DND-41 (cell line): Measurements from ENCODE around the gene BMP7.

Experiments used
- ATAC-seq: fragments of 200-7000 bp; cut with Tn5 transposase; 3 replicates; pipeline ENCODE4 v1.9.1; 2021; ENCODE audit warnings: low read depth; ENCODE audit not compliant: insufficient read depth
- DNase-seq: peaks from one replicate; pipeline ENCODE4 v3.0.0-alpha.2; 2020
- H2AFZ ChIP-seq: 2 replicates; pipeline ENCODE4 v1.6.0; 2012; ENCODE audit warnings: low read depth, low read length
- H3K27ac ChIP-seq: 2 replicates; pipeline ENCODE4 v1.5.1; 2012; ENCODE audit warnings: low read length, inconsistent platforms
- H3K27me3 ChIP-seq: fragments of 200-600 bp; sonication (generic); 2 replicates; pipeline ENCODE4 v1.6.0; 2012; ENCODE audit warnings: low read length, mild to moderate bottlenecking, inconsistent platforms; ENCODE audit not compliant: insufficient read depth, poor library complexity
- H3K36me3 ChIP-seq: 2 replicates; pipeline ENCODE4 v1.5.1; 2012; ENCODE audit warnings: low read length, inconsistent platforms; ENCODE audit not compliant: insufficient read depth
- H3K4me1 ChIP-seq: 2 replicates; pipeline ENCODE4 v1.5.1; 2012; ENCODE audit warnings: mild to moderate bottlenecking, low read length; ENCODE audit not compliant: insufficient read depth
- H3K4me2 ChIP-seq: 2 replicates; pipeline ENCODE4 v1.6.0; 2012; ENCODE audit warnings: mild to moderate bottlenecking, moderate library complexity, low read length, inconsistent platforms; ENCODE audit not compliant: insufficient read depth
- H3K4me3 ChIP-seq, 2 experiments: fragments of 200-600 bp in 1 of 2; shearing (Covaris generic) in 1 of 2; 2 replicates each; pipeline ENCODE4 v1.5.1; 2012 to 2016; ENCODE audit warnings: inconsistent platforms in 2 of 2, low read length in 2 of 2, mild to moderate bottlenecking in 2 of 2, low read depth in 1 of 2, moderate library complexity in 1 of 2
- H3K79me2 ChIP-seq: 2 replicates; pipeline ENCODE4 v1.6.0; 2012; ENCODE audit warnings: low read length, inconsistent platforms; ENCODE audit not compliant: insufficient read depth
- H3K9ac ChIP-seq: 2 replicates; pipeline ENCODE4 v1.6.0; 2012; ENCODE audit warnings: low read depth, mild to moderate bottlenecking, inconsistent platforms, low read length, moderate library complexity
- H3K9me3 ChIP-seq: 2 replicates; pipeline ENCODE4 v1.5.1; 2012; ENCODE audit warnings: low read length, moderate library complexity, mild to moderate bottlenecking, inconsistent platforms; ENCODE audit not compliant: insufficient read depth, severe bottlenecking
- H4K20me1 ChIP-seq: 2 replicates; pipeline ENCODE4 v1.6.0; 2012; ENCODE audit warnings: low read length; ENCODE audit not compliant: insufficient read depth
- EZH2 ChIP-seq: IDR thresholded peaks from 3 replicates; pipeline ENCODE4 v1.6.1; 2012; ENCODE audit warnings: borderline replicate concordance, low read depth, mild to moderate bottlenecking, moderate library complexity, low read length, inconsistent platforms; ENCODE audit not compliant: severe bottlenecking
- TF ChIP-seq, protein P1 (sequence below): IDR thresholded peaks from 2 replicates; pipeline ENCODE4 v1.5.1; 2012; ENCODE audit warnings: borderline replicate concordance, low read length, moderate library complexity, mild to moderate bottlenecking; ENCODE audit not compliant: poor library complexity, severe bottlenecking; ENCODE audit errors: extremely low read depth

Gene BMP7

DNA sequence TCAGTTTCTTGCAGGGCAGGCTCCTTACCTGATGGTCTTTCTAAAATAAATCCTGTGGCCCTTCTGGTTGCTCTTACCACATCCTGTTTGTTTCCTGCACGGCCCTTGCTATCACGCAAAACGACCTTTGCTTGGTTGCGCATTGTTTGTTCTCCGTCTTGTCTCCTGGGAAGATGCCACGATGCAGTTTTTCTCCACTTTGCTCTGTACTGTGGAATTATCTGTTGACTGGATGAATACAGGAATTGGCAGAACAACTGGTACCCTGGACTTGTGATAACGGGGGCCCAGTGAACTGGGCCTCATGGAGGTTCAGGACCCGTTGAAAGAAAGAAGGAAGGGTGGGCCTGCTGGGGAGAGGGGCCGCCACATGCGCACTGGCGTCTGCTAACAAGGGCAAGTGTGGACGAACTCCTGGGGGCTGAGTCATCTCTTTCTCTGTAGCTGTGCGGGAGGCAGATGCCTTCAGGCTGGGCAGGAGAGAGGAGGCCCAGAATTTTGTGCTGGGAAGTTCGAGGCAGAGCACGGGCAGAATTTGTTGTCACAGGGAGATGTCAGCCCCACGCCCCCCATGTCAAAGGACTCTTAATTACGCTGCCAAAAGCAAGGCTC is 139.9 kb downstream of the BMP7 start:
- DNase-seq (no peak), ATAC-seq (no peak)
- Histone ChIP-seq H3K27me3 (peaks cover 5% of the 10 kb centered on the region), H3K9me3 (no peaks in the 10 kb centered on the region), H4K20me1 (no peaks in the 10 kb centered on the region), H2AFZ (no peak overlapping the region), H3K27ac (no peak overlapping the region), H3K9ac (no peak overlapping the region), H3K4me1 (no peaks in the 10 kb centered on the region), H3K4me2 (no peak overlapping the region), H3K4me3 (no peak overlapping the region), H3K36me3 (no peaks in the 10 kb centered on the region), H3K79me2 (no peaks in the 10 kb centered on the region)
- TF ChIP-seq, protein P1, sequence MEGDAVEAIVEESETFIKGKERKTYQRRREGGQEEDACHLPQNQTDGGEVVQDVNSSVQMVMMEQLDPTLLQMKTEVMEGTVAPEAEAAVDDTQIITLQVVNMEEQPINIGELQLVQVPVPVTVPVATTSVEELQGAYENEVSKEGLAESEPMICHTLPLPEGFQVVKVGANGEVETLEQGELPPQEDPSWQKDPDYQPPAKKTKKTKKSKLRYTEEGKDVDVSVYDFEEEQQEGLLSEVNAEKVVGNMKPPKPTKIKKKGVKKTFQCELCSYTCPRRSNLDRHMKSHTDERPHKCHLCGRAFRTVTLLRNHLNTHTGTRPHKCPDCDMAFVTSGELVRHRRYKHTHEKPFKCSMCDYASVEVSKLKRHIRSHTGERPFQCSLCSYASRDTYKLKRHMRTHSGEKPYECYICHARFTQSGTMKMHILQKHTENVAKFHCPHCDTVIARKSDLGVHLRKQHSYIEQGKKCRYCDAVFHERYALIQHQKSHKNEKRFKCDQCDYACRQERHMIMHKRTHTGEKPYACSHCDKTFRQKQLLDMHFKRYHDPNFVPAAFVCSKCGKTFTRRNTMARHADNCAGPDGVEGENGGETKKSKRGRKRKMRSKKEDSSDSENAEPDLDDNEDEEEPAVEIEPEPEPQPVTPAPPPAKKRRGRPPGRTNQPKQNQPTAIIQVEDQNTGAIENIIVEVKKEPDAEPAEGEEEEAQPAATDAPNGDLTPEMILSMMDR = no peak
- TF ChIP-seq EZH2 = no peak

DNA sequence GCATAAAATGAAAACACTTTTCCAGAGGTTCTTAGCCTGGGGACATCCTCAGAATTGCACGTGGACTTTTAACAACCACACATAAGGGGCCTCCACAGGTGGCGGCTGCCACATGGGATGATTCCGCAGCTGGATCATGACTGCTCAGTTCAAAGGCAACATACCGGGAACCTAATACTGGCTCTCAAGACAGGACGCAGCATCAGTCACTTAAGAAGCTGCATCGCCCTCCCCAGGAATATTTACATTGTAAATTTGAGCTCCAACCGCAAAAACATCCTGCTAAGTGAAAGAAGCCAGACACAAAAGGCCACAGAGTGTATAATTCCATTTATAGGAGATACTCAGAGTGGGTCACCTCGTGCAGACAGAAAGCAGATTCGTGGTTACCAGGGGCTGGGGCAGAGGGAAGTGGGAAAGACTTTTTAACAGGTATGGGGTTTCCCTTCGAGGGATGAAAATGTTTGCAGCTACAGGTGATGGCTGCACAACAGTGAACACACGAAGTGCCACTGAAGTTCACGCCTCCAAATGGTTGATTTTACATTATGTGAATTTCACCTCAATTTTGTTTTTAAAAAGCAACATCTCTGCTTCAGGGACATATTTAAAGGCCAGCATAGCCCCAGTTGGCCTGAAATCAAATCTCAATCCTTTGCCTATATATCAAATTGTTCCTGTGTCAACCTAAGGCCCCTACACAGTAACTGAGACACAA is 141.5 kb downstream of the BMP7 start:
- no peak overlapping the region for H3K4me2 ChIP-seq
- no peak overlapping the region for H3K4me3 ChIP-seq
- H3K79me2 ChIP-seq = no peaks in the 10 kb centered on the region
- DNase-seq (no peak), ATAC-seq (no peak)
- H3K27ac ChIP-seq = no peak overlapping the region
- no peaks in the 10 kb centered on the region for H3K36me3 ChIP-seq
- no peaks in the 10 kb centered on the region for H3K4me1 ChIP-seq
- no peaks in the 10 kb centered on the region for H4K20me1 ChIP-seq
- H2AFZ ChIP-seq = no peak overlapping the region
- H3K9ac ChIP-seq = no peak overlapping the region
- no peak for TF ChIP-seq EZH2
- TF ChIP-seq, protein P1 = no peak
- H3K9me3 ChIP-seq = no peaks in the 10 kb centered on the region
- H3K27me3 ChIP-seq = peaks cover 5% of the 10 kb centered on the region

- H3K27me3 ChIP-seq = peaks cover 5% of the 10 kb centered on the region
- H2AFZ ChIP-seq = no peak overlapping the region
- H3K9me3 ChIP-seq = no peaks in the 10 kb centered on the region
- H3K4me2 ChIP-seq = no peak overlapping the region
- ATAC-seq = no peak
- H4K20me1 ChIP-seq = no peaks in the 10 kb centered on the region
- no peak overlapping the region for H3K4me3 ChIP-seq
- no peaks in the 10 kb centered on the region for H3K36me3 ChIP-seq
- H3K79me2 ChIP-seq = no peaks in the 10 kb centered on the region
- no peaks in the 10 kb centered on the region for H3K4me1 ChIP-seq
- TF ChIP-seq EZH2 = no peak
- DNase-seq = no peak
- H3K27ac ChIP-seq = no peak overlapping the region
- H3K9ac ChIP-seq = no peak overlapping the region
Measured at GRCh38 chr20:57124366-57124765, 142.1 kb downstream of the BMP7 start.

DNA sequence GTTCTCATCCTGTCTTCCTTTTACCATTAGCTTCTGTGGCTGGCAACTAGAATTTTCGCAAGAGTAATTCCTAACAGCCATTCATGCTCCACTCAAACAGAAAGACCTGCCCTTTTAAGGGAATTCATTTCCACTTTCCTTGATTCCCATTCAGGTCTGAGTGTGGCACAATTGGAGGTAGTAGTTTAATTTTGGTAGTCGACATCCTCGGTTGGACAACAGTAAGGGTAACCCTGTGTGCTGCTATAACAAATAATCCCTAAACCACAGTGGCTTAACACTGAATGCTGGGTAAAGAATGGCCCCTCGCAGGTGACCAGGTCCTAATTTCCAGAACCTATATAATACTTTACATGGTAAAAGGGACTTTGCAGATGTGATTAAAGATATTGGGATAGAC is 142.9 kb downstream of the BMP7 start:
- Histone ChIP-seq H3K27ac (no peak overlapping the region), H3K9me3 (no peaks in the 10 kb centered on the region), H3K4me3 (no peak overlapping the region), H3K27me3 (peaks cover 5% of the 10 kb centered on the region), H4K20me1 (no peaks in the 10 kb centered on the region), H2AFZ (no peak overlapping the region), H3K4me2 (no peak overlapping the region), H3K79me2 (no peaks in the 10 kb centered on the region), H3K36me3 (no peaks in the 10 kb centered on the region), H3K9ac (no peak overlapping the region), H3K4me1 (no peaks in the 10 kb centered on the region)
- ATAC-seq = no peak
- TF ChIP-seq, protein P1 = no peak
- no peak for TF ChIP-seq EZH2
- DNase-seq = no peak
